Gastrocnemius medialis (tissue), 4 donors: ENCODE data around the gene KLHDC9. TPM values are rescaled to one million over a fixed set of nuclear protein-coding genes. Genes with fewer than 3 reads are reported as not detected.

ENCODE experiments used
- ATAC-seq, 2 donors: fragments of 150-250 bp; one replicate each; pipeline ENCODE4 v1.9.1; 2016
- DNase-seq, 2 donors: peaks; one replicate each; pipeline ENCODE4 v3.0.0-alpha.2; 2019
- H3K27ac ChIP-seq, 4 donors: fragments of 200-600 bp; sonication (generic); 1 replicate in 1 of 4; 2 replicates in 3 of 4; pipeline ENCODE4 v1.5.1; 2016 to 2018; ENCODE audit warnings: mild to moderate bottlenecking in 2 of 4, moderate library complexity in 1 of 4
- H3K27me3 ChIP-seq, 3 donors: fragments of 200-600 bp; sonication (generic) in 2 of 3; 1 replicate in 1 of 3; 2 replicates in 2 of 3; pipeline versions ENCODE4 v1.5.1 to v1.6.0; 2016 to 2019; ENCODE audit warnings: mild to moderate bottlenecking in 1 of 3, moderate library complexity in 1 of 3
- H3K36me3 ChIP-seq, 2 donors: fragments of 200-600 bp; sonication (generic) in 1 of 2; one replicate each; pipeline ENCODE4 v1.5.1; 2017 to 2018
- H3K4me1 ChIP-seq, 2 donors: fragments of 200-600 bp; sonication (generic) in 1 of 2; one replicate each; pipeline ENCODE4 v1.5.1; 2016 to 2017; ENCODE audit warnings: mild to moderate bottlenecking in 2 of 2
- H3K4me3 ChIP-seq, 4 donors: fragments of 200-600 bp; sonication (generic) in 3 of 4; 1 replicate in 1 of 4; 2 replicates in 3 of 4; pipeline ENCODE4 v1.5.1; 2016 to 2019; ENCODE audit warnings: mild to moderate bottlenecking in 2 of 4
- H3K9me3 ChIP-seq, 3 donors: fragments of 200-600 bp; sonication (generic) in 2 of 3; 1 replicate in 1 of 3; 2 replicates in 2 of 3; pipeline ENCODE4 v1.5.1; 2016 to 2019
- CTCF ChIP-seq, 5 experiments: fragments of 450-650 bp in 3 of 5; fragments of 200-600 bp in 2 of 5; sonication (generic) in 2 of 5; IDR thresholded peaks in 4 of 5; conservative IDR thresholded peaks in 1 of 5; 1 replicate in 4 of 5; 2 replicates in 1 of 5; pipeline ENCODE4 v1.5.1; 2016 to 2019; ENCODE audit warnings: antibody characterized with exemption in 5 of 5, mild to moderate bottlenecking in 3 of 5, moderate library complexity in 3 of 5
- POLR2A ChIP-seq, 2 donors: fragments of 450-650 bp; IDR thresholded peaks; one replicate each; pipeline ENCODE4 v1.6.1; 2017; ENCODE audit warnings: antibody characterized with exemption in 2 of 2, mild to moderate bottlenecking in 2 of 2, moderate library complexity in 2 of 2
- in situ Hi-C, 4 donors: fragments of 200-750 bp; cut with MboI; loops; one replicate each; pipeline versions ENCODE4 v1.15.0 to v1.8.0; 2017; ENCODE audit warnings: low sequenced_read_pairs in 4 of 4
- intact Hi-C: fragments of 100-400 bp; cut with DNase I; formaldehyde crosslinking; loops from one replicate; pipeline ENCODE4 v1.15.1; 2023; ENCODE audit warnings: low total_unique reads
- total RNA-seq, 4 donors: library from RNA; depleted of rRNA; stranded (reverse); fragments of >200 nt; gene quantifications; one replicate each; pipeline versions ENCODE4 v1.1.0 to v1.2.3, GENCODE V29; 2016

KLHDC9 gene
- total RNA-seq, 4 donors from 2014 or later, result 0.89 to 2.4 (median 1.3) TPM

- ATAC-seq, result no peak
- no peak overlapping the region for H3K27ac ChIP-seq
- no peak for TF ChIP-seq CTCF (IDR thresholded peaks at IDR 0.05 in 4 of 5, conservative IDR thresholded peaks at IDR 0.05 in 1 of 5)
- TF ChIP-seq POLR2A (IDR thresholded peaks at IDR 0.05), result no peak
These were observed 14.2 kb upstream of the KLHDC9 start for GRCh38 chr1:161083748-161084596.

GRCh38 chr1:161084597-161084988 lies 13.6 kb upstream of the KLHDC9 start:
- Histone ChIP-seq H3K4me3 (no peak overlapping the region), H3K27ac (no peak overlapping the region), H3K9me3 (no peaks in the 10 kb centered on the region), H3K27me3 (no peaks in the 10 kb centered on the region), H3K4me1 (no peaks in the 10 kb centered on the region), H3K36me3 (no peaks in the 10 kb centered on the region)
- no peak for DNase-seq
- intact Hi-C loops, result no loop called here
- in situ Hi-C loops, result no loop called here
- no peak for ATAC-seq
- TF ChIP-seq POLR2A (IDR thresholded peaks at IDR 0.05), result no peak
- no peak for TF ChIP-seq CTCF (IDR thresholded peaks at IDR 0.05 in 4 of 5, conservative IDR thresholded peaks at IDR 0.05 in 1 of 5)

More at GRCh38 chr1:161083748-161084596, 14.2 kb upstream of the KLHDC9 start:
- no peak overlapping the region for H3K4me3 ChIP-seq
- H3K36me3 ChIP-seq, result no peaks in the 10 kb centered on the region
- in situ Hi-C loops, result no loop called here
- intact Hi-C loops, result no loop called here
- H3K4me1 ChIP-seq, result no peaks in the 10 kb centered on the region
- no peaks in the 10 kb centered on the region for H3K27me3 ChIP-seq
- no peak for DNase-seq
- H3K9me3 ChIP-seq, result no peaks in the 10 kb centered on the region

GRCh38 chr1:161085165-161085564 lies 13.0 kb upstream of the KLHDC9 start:
- intact Hi-C loops, result no loop called here
- ATAC-seq (no peak), DNase-seq (no peak)
- no peak for TF ChIP-seq CTCF (IDR thresholded peaks at IDR 0.05 in 4 of 5, conservative IDR thresholded peaks at IDR 0.05 in 1 of 5)
- TF ChIP-seq POLR2A (IDR thresholded peaks at IDR 0.05), result no peak
- in situ Hi-C loops, result no loop called here
- Histone ChIP-seq H3K36me3 (no peaks in the 10 kb centered on the region), H3K27me3 (no peaks in the 10 kb centered on the region), H3K4me1 (no peaks in the 10 kb centered on the region), H3K4me3 (no peak overlapping the region), H3K9me3 (no peaks in the 10 kb centered on the region), H3K27ac (no peak overlapping the region)

GRCh38 chr1:161086457-161086856 lies 11.7 kb upstream of the KLHDC9 start:
- Histone ChIP-seq H3K4me3 (no peak overlapping the region), H3K4me1 (no peaks in the 10 kb centered on the region), H3K27ac (no peak overlapping the region), H3K36me3 (no peaks in the 10 kb centered on the region), H3K27me3 (no peaks in the 10 kb centered on the region), H3K9me3 (no peaks in the 10 kb centered on the region)
- ATAC-seq (no peak), DNase-seq (no peak)
- TF ChIP-seq CTCF (IDR thresholded peaks at IDR 0.05 in 4 of 5, conservative IDR thresholded peaks at IDR 0.05 in 1 of 5) (no peak), POLR2A (IDR thresholded peaks at IDR 0.05) (no peak)
- intact Hi-C loops, result no loop called here
- in situ Hi-C loops, result no loop called here
